Stimulated activated CD8-positive, alpha-beta memory T cell treated with anti-CD3 and anti-CD28 coated beads, Interleukin-15, amount 100 ng/mL, for 1 hour (primary cell): ENCODE data around the gene SGMS2.

Experiments
- DNase-seq: peaks from one replicate; pipeline ENCODE4 v3.0.0-alpha.2; 2020; ENCODE audit warnings: low read depth

SGMS2 gene

GRCh38 chr4:107824350-107825071 is at the start of gene SGMS2:
SGMS2 (plus strand) TSS chr4:107824932; CDS start chr4:107895554, 70,622 bp downstream.
- DNase-seq = no peak

GRCh38 chr4:107777890-107778289 is 46.8 kb upstream of the SGMS2 start:
- DNase-seq = no peak

GRCh38 chr4:107778784-107779530 is 45.8 kb upstream of the SGMS2 start:
- DNase-seq = no peak

GRCh38 chr4:107780665-107781064 is 44.1 kb upstream of the SGMS2 start:
- DNase-seq = no peak

GRCh38 chr4:107791902-107792301 is 32.8 kb upstream of the SGMS2 start:
- no peak for DNase-seq

GRCh38 chr4:107792711-107793110 is 32.0 kb upstream of the SGMS2 start:
- DNase-seq = no peak

DNA sequence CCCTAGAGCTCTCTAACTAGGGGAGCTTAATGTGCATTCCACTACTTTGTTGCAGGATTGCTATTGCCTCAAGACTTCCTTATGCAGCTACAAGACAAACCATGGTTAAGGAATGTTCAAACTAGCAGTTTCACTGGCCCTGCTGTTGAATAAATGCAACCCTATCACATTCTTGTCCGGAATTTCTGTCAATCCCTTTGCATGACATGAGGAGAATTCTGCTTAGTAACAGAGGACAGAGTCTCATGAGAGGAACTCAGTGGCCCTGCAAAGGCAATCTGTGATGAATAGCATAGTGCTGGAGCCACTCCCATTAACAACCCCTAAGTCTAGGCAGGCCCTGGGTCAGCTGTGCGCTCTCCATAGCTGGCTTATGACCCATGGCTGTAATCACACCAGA is 30.7 kb upstream of the SGMS2 start:
- no peak for DNase-seq

DNA sequence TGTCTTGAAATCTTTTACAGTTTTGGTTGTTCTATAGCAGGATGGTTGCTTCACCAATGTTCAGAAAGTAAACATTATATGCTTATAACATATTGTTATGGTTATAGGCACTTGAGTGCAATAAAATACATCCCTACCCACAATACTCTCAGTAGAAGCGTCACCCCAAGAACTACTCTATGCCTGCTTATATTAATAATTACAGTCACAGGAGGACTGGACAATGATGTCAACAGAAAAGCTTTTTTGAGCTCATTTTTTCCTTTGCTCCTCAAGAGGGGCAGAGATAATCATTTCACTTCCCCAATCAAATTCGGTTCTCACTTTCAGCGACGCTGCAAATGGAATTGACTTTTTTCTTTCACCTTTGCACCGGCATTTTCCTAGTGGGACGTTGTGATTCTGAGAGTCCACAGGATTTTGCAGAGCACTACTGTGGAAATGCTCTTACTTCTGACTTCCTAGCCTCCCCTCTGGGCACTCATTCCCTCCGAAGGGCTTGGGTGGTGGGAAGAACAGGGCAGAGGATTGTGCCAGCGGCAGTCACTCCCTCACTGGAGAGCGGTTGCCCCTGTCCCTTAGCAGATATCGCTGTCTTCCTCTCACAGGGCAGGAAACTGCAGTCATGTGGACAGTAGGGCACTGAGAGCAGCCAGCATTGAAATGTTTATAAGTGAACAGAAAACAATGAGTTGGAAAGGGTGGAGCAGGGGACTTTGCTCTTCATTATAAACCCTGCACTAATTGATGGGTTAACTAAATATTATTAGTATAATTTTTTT is 24.9 kb upstream of the SGMS2 start:
- no peak for DNase-seq

GRCh38 chr4:107800706-107801105 is 24.0 kb upstream of the SGMS2 start:
- no peak for DNase-seq

DNA sequence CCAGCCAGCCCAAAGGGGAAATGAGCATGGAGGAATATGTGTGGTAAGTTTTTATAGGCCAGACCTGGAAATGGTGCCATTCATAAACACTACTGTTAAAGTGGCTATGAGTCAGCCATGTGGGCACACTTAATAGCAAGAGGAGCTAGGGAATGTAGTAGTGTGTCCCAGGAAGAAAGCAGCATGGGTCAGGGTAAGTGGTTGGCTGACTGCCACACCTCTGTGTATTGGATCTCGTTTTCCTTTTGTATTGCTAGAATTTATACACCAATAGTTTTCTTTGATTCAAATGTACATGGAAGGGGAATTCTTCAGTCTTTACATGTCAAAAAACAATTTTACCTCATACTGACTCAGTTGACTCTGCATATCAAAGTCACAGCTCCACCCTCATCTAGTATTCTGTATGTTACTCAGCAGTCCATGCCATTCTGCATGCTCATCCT is 22.9 kb upstream of the SGMS2 start:
- DNase-seq = no peak

DNA sequence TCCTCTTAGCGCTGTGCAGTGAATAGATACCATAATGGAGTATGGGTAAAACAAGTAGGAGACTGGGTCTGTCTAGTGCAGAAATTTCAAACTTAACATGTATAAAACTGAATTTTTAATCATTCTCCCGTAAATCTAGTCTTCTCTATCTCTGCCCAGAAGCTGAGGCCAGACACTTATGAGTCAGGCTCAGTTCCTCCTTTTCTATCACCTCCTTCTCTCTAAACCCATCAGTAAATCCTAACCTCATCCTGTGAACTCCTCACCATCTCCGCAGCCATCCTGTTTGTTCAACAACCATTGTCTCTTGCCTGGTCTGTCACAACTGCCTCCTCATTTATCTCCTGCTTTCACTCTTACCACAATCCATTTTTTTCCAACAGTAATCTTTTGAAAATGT is 19.8 kb upstream of the SGMS2 start:
- DNase-seq = no peak

DNA sequence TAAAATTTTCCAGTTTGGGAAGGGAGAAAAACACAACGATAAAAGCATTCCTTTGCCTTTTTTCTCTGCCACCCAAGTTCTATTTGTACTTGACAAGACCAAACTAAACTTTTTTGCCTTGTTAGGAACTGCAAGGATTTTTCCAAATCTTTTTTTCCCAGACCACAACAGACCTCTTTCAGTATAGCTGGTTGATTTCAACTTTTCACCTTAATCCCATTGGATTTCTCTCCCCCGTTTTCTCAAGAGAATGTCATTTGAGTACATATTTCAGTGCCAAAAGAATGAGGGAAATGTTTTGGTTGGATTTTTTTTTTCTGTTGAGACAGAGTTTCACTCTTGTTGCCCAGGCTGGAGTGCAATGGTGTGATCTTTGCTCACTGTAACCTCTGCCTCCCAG is 18.5 kb upstream of the SGMS2 start:
- no peak for DNase-seq

DNA sequence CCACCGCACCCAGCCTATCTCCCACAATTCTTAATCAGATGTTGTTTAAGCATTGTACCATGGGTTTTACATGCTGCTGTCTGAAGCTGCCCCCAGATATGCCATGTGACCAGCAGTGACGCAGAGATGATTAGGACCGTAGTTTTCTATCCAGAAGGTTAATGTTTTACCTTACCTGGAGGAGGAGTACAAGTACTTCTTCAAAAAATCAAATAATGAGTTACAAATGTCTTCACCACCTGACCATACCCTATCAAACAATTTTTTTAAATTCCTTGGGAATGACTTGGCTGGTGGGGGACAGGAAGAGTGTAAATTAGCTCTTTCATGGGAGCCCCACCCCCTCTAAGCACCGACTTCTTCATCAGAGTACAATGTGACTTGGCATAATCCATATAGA is 16.2 kb upstream of the SGMS2 start:
- DNase-seq = no peak

DNA sequence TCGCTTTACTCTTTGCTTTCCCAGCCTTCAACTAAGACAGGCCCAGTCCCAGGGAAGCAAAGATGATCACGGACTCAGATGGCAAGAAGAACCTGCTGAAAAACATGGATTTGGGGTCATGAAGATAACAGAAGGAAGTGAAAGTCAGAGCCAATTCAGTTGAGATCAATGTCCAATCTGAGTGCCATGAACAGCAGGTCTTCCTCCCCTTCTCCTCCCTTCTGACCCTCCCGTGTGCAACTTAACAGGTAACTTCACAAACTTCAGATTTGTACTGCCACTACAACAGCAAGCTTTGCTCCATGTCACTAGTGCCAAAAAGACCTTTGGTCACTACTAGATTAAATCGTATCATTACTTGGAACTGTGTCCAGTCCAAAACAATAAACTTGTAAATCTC is 15.5 kb upstream of the SGMS2 start:
- DNase-seq = no peak

DNA sequence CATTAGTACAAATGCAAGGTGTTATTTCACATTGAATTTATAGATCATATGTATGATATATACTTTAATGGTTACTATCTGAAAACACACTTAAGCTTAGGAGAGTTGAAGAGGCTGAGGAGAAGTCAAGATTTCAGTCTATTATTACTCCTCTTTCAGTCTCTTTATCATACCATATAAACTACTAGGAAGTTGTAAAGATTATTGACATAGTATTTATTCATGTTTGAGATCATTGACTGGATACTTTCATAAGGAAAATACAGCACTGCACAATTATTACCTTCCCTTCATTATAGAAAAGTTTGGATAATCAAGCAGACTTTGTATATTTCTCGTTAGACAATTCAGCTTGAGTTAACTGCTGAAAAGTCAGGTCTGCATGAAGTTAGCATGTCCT is 10.0 kb upstream of the SGMS2 start:
- no peak for DNase-seq

DNA sequence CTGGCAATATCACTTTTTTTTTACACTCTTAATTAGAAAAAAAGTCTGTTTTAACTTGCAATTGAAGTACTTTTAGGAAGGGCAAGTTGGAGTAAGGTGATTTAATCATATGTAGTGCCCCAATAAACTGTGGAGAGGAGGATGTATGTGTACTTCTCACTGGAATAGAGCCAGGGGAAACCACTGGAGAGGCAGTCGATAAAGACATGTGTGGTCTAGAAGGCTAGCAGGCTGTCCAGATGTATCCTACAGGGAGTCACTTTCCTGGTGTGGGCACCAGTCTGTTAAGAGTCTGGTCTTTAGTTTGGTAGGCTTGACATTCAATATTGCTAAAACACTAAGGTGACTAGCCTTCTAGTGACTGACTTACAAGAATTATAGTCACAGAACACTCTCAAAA is 9.6 kb upstream of the SGMS2 start:
- no peak for DNase-seq

DNA sequence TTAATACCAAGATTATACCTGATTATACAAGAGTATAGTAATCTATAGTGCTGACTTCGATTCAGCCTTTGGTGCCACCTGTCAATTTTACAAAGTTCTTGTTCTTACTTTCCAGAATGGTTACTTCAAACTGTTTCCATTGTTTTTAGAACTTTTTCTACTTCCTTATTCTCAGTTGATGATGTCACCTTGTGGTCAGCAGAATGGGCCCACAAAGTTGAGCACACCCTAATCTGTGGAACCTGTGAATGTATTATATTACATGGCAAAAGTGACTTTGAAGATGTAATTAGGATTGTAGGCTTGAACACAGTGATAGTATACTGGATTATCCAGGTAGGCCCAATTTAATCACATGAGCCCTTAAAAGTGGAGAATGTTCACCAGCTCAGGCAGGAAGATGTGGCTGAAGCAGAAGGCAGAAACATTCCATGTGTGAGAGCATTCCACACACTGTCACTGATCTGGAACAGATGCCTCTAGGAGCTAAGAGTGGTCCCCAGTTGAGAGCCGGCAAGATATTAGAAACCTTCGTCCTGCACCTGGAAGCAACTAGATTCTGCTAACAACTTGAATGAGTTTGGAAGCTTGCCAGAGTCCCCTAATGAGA is 6.3 kb upstream of the SGMS2 start:
- DNase-seq = no peak

DNA sequence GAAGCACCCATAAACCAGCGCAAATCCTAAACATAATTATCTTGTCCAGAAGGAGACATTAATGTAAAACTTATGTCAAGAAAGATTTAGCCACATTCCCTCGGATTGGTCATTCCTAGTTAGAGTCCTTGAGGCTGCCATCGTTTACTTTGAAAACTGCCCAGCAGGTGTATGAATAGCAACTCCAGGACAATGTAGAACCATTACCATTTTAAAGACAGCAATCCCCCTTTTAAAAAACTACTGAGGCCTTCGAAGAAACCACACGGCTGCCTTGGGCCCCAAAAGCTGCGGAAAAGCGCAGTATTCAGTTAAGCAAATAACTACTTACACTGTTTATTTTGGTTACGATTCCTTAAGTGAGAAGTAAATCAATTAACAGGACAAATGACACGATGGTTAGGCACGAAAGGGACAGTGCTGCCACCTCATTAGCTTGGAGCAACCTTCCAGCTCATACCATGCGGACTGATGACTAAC is 822 bp upstream of the SGMS2 start:
- no peak for DNase-seq

DNA sequence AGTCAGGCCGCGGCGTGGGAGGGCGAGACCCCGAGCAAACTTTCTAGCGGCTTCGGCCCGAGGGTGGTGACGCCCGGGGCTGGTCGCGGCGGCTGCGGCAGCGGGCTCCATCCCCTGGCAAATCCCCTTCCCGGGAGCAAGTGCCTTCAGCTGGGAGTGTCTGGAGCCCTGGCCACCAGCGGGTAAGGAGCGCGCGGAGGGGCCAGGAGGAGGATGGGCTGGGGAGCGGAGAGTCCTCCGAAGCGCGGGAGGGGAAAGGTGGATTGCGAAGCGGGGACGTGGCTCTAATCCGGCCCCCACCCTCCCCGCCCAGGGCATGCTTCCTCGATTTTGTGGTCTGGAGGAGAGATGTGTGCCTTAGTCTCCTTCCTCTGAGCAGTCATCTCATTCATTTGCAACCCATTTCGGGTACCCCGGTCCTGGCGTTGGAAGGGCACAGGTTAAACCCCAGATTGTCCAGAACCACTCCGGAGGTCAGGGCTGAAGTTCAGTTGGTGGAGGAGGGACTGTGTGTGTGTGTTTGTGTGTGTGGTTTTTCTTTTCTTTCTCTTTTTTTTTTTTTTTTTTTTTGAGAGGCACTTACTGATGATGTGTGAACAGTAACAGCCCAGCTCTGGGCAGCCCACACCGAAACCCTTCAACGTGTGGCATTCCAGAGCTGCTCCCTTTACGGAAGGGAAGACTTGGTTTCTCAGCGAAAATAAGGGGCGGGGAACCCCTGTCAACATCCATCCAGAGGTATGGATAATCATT is 516 bp downstream of the SGMS2 start:
- no peak for DNase-seq

DNA sequence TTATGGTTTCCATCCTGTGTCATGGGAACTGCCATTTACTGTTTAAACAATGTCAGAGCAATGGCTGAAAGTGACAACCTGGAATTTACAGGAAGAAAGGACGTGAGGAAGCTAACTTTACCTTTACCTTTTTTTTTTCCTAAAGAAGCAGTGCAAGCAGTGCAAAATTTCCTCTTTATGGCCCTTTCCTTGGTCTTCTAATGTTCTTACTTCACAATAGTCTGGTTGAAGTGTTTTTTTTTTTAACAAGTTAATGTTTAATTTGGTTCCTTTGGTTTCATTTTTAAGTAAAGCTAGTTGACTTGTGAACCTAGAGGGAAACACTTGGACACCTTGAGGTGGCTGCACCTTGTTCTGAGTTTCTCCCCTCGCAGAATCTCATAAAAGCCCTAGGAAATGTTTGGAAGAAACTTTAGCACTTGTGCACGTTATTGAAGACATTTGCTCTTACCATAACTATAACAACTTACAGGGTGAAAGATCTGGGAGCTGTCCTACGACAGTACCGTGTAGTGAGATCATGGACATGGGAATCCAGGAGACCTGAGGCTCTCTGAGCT is 1.8 kb downstream of the SGMS2 start:
- DNase-seq = no peak
